Central memory CD8-positive, alpha-beta T cell (primary cell): ENCODE results near the gene STARD4.
A peak's percentile ranks its signal among the peaks of the same experiment; 100 is the strongest.

Source experiments
- ATAC-seq: fragments of 150-1000 bp; cut with Tn5 transposase; replicated peaks from 2 replicates; pipeline ENCODE4 v1.10.0; 2022; ENCODE audit warnings: mild to moderate bottlenecking, moderate FRiP score, moderate number of reproducible peaks; ENCODE audit not compliant: poor library complexity, severe bottlenecking; ENCODE audit errors: extremely low read depth
- DNase-seq, 2 donors: peaks; one replicate each; pipeline ENCODE4 v3.0.0; 2021; ENCODE audit warnings: low spot score in 2 of 2
- H3K27ac Mint-ChIP-seq: one replicate; pipeline ENCODE4 v1.8.0; 2022; ENCODE audit warnings: low read depth, mild to moderate bottlenecking, moderate library complexity, mixed read lengths
- H3K27me3 Mint-ChIP-seq: one replicate; pipeline ENCODE4 v1.8.0; 2022; ENCODE audit warnings: mixed read lengths
- H3K36me3 Mint-ChIP-seq: one replicate; pipeline ENCODE4 v1.8.0; 2022; ENCODE audit warnings: mild to moderate bottlenecking, moderate library complexity, mixed read lengths; ENCODE audit not compliant: insufficient read depth
- H3K4me1 Mint-ChIP-seq: one replicate; pipeline ENCODE4 v1.8.0; 2022; ENCODE audit warnings: mixed read lengths
- H3K4me3 Mint-ChIP-seq: one replicate; pipeline ENCODE4 v1.8.0; 2022; ENCODE audit warnings: mild to moderate bottlenecking, moderate library complexity, mixed read lengths
- H3K9me3 Mint-ChIP-seq: one replicate; pipeline ENCODE4 v1.8.0; 2022; ENCODE audit warnings: mixed read lengths

The STARD4 gene, protein sequence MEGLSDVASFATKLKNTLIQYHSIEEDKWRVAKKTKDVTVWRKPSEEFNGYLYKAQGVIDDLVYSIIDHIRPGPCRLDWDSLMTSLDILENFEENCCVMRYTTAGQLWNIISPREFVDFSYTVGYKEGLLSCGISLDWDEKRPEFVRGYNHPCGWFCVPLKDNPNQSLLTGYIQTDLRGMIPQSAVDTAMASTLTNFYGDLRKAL

DNA sequence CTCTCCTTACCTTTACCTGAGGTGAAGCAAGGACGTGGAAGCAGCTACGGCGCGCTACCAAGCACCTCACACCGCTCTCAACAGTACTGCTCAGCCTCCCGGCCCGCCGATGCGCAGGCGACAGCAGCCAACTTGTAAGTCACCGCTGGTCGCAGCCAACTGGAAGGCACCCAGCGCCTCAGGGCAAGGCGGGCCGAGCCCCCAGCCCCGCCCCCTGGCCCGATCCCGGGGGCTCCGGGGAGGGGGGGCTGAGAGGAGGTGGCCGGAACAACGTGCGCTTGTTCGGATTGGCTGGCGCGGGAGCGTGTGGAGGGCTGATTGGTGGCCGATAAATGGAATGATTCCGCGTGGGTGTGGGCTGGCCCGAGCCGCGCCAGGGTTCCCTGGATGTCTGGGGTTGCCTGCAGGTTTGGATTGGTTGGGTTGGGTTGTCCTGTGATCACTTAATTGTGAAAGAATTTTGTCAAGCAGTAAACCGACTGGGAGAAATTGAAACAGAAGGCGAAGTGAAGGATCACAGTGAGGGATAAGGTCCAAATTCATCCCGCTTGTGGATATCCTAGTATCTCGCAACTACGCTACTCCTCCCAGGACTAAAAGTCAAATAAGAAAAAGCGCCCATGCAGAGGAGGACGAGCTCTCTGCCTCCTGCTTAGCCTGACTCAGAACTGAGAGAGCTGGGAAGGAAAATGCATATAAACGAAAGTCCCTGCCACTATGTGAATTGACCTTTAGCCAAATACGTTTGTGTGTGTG, at the start of gene STARD4:
Gene STARD4 (minus strand): TSS at position 161 of the 756 bp plus-strand sequence. CDS start 5,102 bp downstream, outside the sequence.
- peak; percentile 92 for ATAC-seq
- Mint-ChIP-seq H3K9me3 (no peaks in the 10 kb centered on the region), H3K36me3 (peaks cover 4% of the 10 kb centered on the region), H3K4me1 (peaks cover 38% of the 10 kb centered on the region), H3K4me3 (peak within 1 kb of the TSS; percentile 97), H3K27me3 (no peaks in the 10 kb centered on the region), H3K27ac (peak within 1 kb of the TSS; percentile 97)
- peak; percentile 87 to 89 for DNase-seq

DNA sequence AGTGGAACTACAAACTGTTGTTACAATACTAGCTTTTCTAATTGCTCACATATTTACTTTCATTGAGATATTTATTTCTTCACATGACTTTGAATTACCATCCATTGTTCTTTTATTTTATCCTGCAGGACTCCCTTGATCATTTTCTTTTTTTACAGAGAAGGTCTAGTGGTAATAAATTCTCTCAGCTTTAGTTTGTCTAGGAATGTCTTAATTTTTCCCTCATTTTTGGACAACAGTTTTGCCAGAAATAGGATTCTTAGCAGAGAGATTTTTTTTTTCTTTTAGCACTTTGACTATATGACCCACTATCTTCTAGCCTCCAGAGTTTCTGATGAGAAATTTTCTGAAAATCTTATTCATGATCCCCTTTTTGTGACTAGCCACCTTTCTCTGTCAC, 47.3 kb upstream of the STARD4 start:
- H3K36me3 Mint-ChIP-seq = no peaks in the 10 kb centered on the region
- H3K27ac Mint-ChIP-seq = no peak overlapping the region
- H3K4me1 Mint-ChIP-seq = no peaks in the 10 kb centered on the region
- ATAC-seq (no peak), DNase-seq (no peak)
- no peak overlapping the region for H3K4me3 Mint-ChIP-seq
- H3K9me3 Mint-ChIP-seq = peaks cover 6% of the 10 kb centered on the region
- peaks cover 65% of the 10 kb centered on the region for H3K27me3 Mint-ChIP-seq

DNA sequence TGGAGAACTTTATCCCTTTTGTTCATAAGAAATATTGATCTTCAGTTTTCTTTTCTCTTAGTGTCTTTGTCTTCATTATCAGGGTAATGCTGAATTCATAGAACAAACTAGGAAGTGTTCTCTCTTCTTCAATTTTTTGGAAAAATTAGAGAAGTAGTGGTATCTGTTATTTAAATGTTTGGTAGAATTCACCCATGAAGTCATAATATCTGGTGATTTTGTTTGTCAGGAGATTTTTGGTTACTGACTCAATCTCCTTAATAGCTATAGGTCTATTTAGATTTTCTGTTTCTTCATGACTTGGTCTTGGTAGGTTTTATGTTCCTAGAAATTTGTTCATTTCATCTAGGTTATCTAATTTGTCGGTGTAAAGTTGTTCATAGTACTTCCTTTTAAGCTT, 45.4 kb upstream of the STARD4 start:
- no peak for ATAC-seq
- H3K36me3 Mint-ChIP-seq = no peaks in the 10 kb centered on the region
- no peaks in the 10 kb centered on the region for H3K4me1 Mint-ChIP-seq
- H3K27ac Mint-ChIP-seq = no peak overlapping the region
- DNase-seq = no peak
- H3K9me3 Mint-ChIP-seq = peaks cover 6% of the 10 kb centered on the region
- H3K4me3 Mint-ChIP-seq = no peak overlapping the region
- peaks cover 62% of the 10 kb centered on the region for H3K27me3 Mint-ChIP-seq

DNA sequence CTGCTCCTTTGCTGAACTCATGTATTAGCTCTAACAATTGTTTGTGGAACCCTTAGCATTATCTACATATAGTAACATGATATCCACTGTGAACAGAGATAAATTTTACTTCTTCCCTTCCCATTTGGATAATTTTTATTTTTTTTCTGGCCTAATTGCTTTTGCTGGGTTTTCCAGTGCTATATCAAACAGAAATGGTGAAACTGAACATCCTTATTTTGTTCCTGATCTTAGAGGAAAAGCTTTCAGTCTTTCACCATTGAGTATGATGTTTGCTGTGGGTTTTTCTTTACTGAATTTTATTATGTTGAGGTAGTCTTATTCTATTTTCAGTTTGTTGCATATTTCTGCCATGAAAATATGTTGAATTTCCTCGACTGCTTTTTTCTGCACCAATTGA, 44.8 kb upstream of the STARD4 start:
- no peaks in the 10 kb centered on the region for H3K36me3 Mint-ChIP-seq
- no peak for ATAC-seq
- no peaks in the 10 kb centered on the region for H3K4me1 Mint-ChIP-seq
- H3K4me3 Mint-ChIP-seq = no peak overlapping the region
- H3K9me3 Mint-ChIP-seq = peaks cover 6% of the 10 kb centered on the region
- H3K27me3 Mint-ChIP-seq = peaks cover 58% of the 10 kb centered on the region
- no peak overlapping the region for H3K27ac Mint-ChIP-seq
- no peak for DNase-seq

DNA sequence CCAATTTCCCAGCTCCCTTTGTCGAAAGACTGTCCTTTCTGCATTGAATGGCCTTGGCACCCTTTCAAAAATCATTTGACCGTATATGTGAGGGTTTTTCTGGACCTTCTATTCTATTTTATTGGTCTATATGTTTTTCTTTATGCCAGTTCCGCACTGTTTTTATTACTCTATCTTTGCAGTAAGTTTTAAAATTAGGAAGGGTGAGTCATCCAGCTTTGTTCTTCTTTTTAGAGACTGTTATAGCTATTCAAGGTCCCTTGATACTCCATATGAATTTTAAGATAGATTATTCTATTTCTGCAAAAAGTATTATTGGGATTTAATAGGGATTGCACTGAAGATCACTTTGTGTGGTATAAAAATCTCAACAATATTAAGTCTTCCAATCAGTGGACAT, 44.2 kb upstream of the STARD4 start:
- no peaks in the 10 kb centered on the region for H3K4me1 Mint-ChIP-seq
- no peak overlapping the region for H3K27ac Mint-ChIP-seq
- DNase-seq (no peak), ATAC-seq (no peak)
- no peak overlapping the region for H3K4me3 Mint-ChIP-seq
- H3K36me3 Mint-ChIP-seq = no peaks in the 10 kb centered on the region
- H3K27me3 Mint-ChIP-seq = peaks cover 58% of the 10 kb centered on the region
- H3K9me3 Mint-ChIP-seq = peaks cover 6% of the 10 kb centered on the region

DNA sequence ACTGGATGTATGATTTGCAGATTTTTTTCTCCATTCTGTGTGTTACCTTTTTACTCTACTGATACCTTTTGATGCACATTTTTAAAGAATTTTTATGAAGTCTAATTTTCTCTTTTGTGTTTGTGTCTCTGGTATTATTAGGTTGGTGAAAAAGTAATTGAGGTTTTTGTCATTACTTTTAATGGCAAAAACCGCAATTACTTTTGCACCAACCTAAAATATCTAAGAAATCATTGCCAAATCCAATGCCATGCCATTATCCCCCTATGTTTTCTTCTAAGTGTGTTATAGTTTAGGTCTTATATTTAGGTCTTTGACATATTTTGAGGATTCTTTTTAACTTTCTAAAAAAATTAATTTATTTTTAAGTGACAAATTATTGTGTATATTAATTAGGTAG, 43.4 kb upstream of the STARD4 start:
- Mint-ChIP-seq H3K9me3 (peaks cover 6% of the 10 kb centered on the region), H3K36me3 (no peaks in the 10 kb centered on the region), H3K4me3 (no peak overlapping the region), H3K4me1 (peaks cover 2% of the 10 kb centered on the region), H3K27me3 (peaks cover 52% of the 10 kb centered on the region), H3K27ac (no peak overlapping the region)
- ATAC-seq (no peak), DNase-seq (no peak)

DNA sequence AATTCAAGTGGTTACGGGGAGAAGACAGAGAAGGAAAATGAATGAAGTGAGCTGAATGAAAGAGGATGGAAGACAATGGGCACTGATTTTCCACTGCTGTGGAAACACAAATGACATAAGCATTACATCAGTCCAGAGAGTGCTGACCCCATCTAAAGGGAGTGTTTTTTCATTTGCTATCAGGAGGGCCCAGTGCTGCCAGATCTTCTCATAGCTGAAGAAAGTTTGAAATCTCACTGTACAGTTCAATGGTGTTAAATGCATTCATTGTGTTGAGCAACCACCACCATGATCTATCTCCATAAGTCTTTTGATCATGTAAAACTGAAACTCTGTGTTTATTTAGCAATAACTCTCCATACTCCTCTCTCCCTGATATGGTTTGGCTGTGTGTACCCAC, 41.5 kb upstream of the STARD4 start:
- Mint-ChIP-seq H3K27ac (no peak overlapping the region), H3K27me3 (peaks cover 41% of the 10 kb centered on the region), H3K36me3 (no peaks in the 10 kb centered on the region), H3K9me3 (no peaks in the 10 kb centered on the region), H3K4me3 (no peak overlapping the region), H3K4me1 (peaks cover 9% of the 10 kb centered on the region)
- no peak for ATAC-seq
- DNase-seq = no peak

DNA sequence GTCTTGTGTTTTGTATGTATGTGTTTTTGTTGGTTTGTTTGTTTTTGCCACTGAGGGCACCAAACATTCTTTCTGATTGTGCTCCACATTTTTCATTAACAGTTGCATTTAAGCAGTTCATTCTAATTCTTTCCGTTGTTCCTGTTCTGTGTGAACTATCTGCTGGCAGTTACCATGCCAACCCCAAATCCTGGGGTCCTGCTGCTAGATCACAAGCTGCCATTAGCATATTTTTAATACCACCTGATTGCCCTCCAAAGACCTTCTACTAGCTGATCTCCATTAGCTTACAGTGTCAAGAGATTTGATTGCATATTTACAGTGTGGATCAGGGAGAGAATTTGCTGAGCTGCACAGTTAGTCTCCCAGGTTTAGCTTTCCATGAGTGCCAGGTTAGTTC, 40.6 kb upstream of the STARD4 start:
- Mint-ChIP-seq H3K27me3 (peaks cover 33% of the 10 kb centered on the region), H3K36me3 (no peaks in the 10 kb centered on the region), H3K27ac (no peak overlapping the region), H3K9me3 (no peaks in the 10 kb centered on the region), H3K4me1 (peaks cover 9% of the 10 kb centered on the region), H3K4me3 (no peak overlapping the region)
- ATAC-seq (no peak), DNase-seq (no peak)

DNA sequence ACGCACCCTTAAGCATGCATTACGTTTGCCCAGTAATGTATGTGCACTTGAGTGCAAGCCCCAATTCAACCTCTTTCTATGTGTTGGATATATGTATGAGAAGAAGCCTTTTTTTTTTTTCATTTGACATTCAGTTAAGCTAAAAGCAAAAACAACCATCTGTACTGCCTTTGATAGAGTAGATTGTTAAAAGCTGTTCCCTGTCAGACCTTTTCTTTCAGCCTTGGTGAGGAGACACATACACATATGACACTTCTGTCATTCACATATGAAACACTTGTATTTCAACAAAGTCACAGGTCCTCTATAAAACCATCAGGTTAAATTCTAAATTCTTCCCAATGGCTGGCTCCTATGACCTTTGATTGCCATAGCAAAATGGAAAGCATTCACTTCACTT, 40.2 kb upstream of the STARD4 start:
- H3K4me1 Mint-ChIP-seq = peaks cover 9% of the 10 kb centered on the region
- H3K9me3 Mint-ChIP-seq = no peaks in the 10 kb centered on the region
- H3K4me3 Mint-ChIP-seq = no peak overlapping the region
- H3K27ac Mint-ChIP-seq = no peak overlapping the region
- H3K27me3 Mint-ChIP-seq = peaks cover 29% of the 10 kb centered on the region
- DNase-seq (no peak), ATAC-seq (no peak)
- H3K36me3 Mint-ChIP-seq = no peaks in the 10 kb centered on the region

DNA sequence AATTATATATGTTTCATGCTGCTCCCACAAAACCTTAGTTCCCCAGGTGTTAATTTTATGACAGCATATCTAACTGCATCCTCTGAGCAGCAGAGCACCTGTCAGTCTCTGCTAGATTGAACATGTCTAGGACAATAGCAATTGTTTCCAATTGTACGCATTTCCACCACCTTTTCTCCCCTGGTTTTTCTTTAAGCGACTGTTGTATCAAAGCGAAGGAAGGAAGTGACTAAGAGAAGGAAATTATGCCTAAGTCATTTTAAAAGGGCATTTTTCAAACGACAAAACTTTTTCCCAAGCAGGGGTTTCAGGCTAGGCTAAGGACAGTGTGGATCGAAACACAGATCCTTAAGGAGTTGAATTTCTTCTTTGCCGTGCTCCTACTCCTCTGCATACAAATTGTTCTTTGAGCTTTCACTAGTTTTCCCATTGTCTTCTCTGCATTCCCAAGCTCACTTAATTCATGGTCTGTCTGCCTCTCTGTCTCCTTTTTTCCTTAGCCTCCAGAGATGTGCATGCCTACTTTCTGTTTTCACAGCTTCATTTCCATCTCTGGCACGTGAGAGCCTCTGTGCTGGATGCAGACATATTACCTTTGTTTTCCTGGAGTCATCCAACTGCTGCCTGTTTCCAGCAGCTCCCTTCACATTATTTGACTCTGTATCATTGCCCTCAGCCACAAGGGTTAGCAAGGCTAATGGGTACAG, 39.4 kb upstream of the STARD4 start:
- H3K36me3 Mint-ChIP-seq = peaks cover 3% of the 10 kb centered on the region
- H3K4me3 Mint-ChIP-seq = no peak overlapping the region
- no peak for DNase-seq
- H3K4me1 Mint-ChIP-seq = peaks cover 9% of the 10 kb centered on the region
- H3K9me3 Mint-ChIP-seq = no peaks in the 10 kb centered on the region
- H3K27ac Mint-ChIP-seq = no peak overlapping the region
- H3K27me3 Mint-ChIP-seq = peaks cover 22% of the 10 kb centered on the region
- no peak for ATAC-seq

DNA sequence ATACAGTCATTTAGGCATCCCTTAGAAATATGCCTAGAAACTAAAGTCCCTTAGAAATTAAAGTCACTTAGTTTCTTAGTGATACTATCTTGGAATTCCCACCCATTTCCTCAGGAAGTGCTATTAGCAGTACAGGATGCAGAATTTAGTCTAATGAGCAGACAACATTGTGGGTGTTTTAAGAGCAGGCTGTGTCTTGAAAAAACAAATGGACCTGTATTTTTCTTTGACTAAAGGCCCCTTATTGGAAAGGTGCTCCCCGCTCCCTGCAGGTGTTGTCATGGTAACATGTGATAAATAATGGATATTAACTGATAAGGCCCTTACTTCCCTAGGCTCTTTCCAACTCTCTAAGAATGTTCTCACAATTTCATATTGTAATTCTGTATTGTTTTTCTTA, 38.8 kb upstream of the STARD4 start:
- H3K27ac Mint-ChIP-seq = no peak overlapping the region
- H3K4me3 Mint-ChIP-seq = no peak overlapping the region
- DNase-seq = no peak
- H3K4me1 Mint-ChIP-seq = peaks cover 9% of the 10 kb centered on the region
- no peak for ATAC-seq
- H3K27me3 Mint-ChIP-seq = peaks cover 19% of the 10 kb centered on the region
- peaks cover 3% of the 10 kb centered on the region for H3K36me3 Mint-ChIP-seq
- H3K9me3 Mint-ChIP-seq = no peaks in the 10 kb centered on the region

DNA sequence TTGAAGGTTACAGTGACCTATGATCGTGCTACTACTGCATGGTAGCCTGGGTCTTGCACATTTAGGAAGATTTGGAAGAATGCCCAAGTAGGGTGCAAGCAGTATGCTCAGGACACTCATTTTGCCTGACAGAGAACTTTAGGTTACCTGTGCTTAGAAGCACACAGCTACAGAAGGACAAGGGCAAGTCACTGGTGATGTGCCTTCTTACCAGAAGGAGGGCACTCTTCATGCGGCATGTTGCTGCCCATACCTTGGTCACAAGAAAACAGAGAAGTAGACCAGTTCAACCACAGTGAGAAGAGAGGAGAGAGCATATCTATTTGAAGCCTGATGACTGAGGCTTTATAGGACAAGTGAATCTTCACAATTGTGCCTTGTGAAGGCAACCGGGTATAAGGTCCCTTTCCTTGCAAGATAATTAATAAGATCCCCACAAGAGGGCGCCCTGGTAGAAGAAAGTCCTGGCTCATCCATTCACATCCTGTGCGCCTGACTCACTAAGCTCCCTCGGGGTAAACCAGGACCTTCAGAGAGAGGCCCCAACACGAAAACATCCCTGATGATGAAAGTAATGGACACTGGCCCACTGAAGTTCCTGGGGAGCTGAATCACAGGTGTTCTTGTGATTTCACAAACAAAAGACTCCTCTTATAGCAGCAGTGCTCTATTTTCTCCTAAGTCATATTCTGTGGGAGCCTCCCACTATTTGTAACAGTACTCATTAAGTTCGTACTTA, 38.1 kb upstream of the STARD4 start:
- H3K4me1 Mint-ChIP-seq = peaks cover 9% of the 10 kb centered on the region
- no peak overlapping the region for H3K27ac Mint-ChIP-seq
- DNase-seq (peak; percentile 40 to 49), ATAC-seq (peak; percentile 72)
- H3K27me3 Mint-ChIP-seq = peaks cover 22% of the 10 kb centered on the region
- no peak overlapping the region for H3K4me3 Mint-ChIP-seq
- no peaks in the 10 kb centered on the region for H3K9me3 Mint-ChIP-seq
- peaks cover 3% of the 10 kb centered on the region for H3K36me3 Mint-ChIP-seq
